ENCODE results near the gene HYPK. TPM values are rescaled to one million over a fixed set of nuclear protein-coding genes. Genes with fewer than 3 reads are reported as not detected.

HYPK gene
- total and polyA plus RNA-seq, 2 of the 8 experiments (the other 6 are each of a cell fraction or from before 2014, with no cell fraction given), result 5.4 to 17.6 TPM

- POLR2A ChIA-PET (ENCODE audit: partially characterized antibody), result interaction anchor here (0.6 to 8.9 kb wide), 11 partner anchors 9 to 262 kb away, joined by 3 to 71 read pairs (median 5); partner anchors contain the start of genes ELL3, MFAP1 and PDIA3
- peak overlapping the region; percentile 19 for H2BK15ac ChIP-seq (ENCODE audit: low read length)
- no peak overlapping the region for H4K5ac ChIP-seq (ENCODE audit: insufficient read length, low read depth, low read length)
- no peak overlapping the region for H4K91ac ChIP-seq (replicated peaks; ENCODE audit: insufficient read length, low read length)
- H3K4me2 ChIP-seq (ENCODE audit: insufficient read depth in 1 of 2, low read depth in 2 of 2, low read length in 2 of 2), result peak overlapping the region in 1 of 2 experiments; percentile 33; a peak in 3 of 4 replicates
- no peak for FAIRE-seq
- H3K79me1 ChIP-seq (ENCODE audit: low read depth, low read length), result peaks cover 19% of the 10 kb centered on the region
- H3K79me2 ChIP-seq (ENCODE audit: control insufficient read depth in 1 of 2, insufficient read depth in 2 of 2, low read length in 2 of 2), result peaks cover 0 to 26% of the 10 kb centered on the region in 2 experiments; a peak in 2 of 4 replicates
- no peak overlapping the region for H3K14ac ChIP-seq (ENCODE audit: insufficient read length)
- H3K36me3 ChIP-seq (ENCODE audit: control insufficient read depth in 2 of 4, insufficient read depth in 4 of 4, low read length in 3 of 4), result peaks cover 14 to 53% (median 22%) of the 10 kb centered on the region in 4 experiments
- H3K23ac ChIP-seq (ENCODE audit: insufficient read length), result no peak overlapping the region
- H4K8ac ChIP-seq (ENCODE audit: extremely low read depth, insufficient read depth, low read length), result no peak overlapping the region
- H3K56ac ChIP-seq (replicated peaks; ENCODE audit: insufficient read length, low read depth, low read length), result no peak overlapping the region
- H2BK12ac ChIP-seq (ENCODE audit: low read depth, low read length), result no peak overlapping the region
- H4K20me1 ChIP-seq (replicated peaks in 1 of 2; ENCODE audit: control insufficient read depth in 1 of 2, insufficient read depth in 2 of 2, low read length in 2 of 2), result peaks cover 4 to 17% of the 10 kb centered on the region in 2 experiments
- TF ChIP-seq POLR2AphosphoS5 (IDR thresholded peaks at IDR 0.05; ENCODE audit: low read depth, low read length), result peak; percentile 54; the same call in 1 of the 2 replicates
- TF ChIP-seq CBX5 (IDR thresholded peaks at IDR 0.05; ENCODE audit: low read depth, low read length), result no peak
- TF ChIP-seq TEAD4 (IDR thresholded peaks at IDR 0.05; ENCODE audit: low read depth, low read length), result no peak
- TF ChIP-seq GABPA (IDR thresholded peaks at IDR 0.05; ENCODE audit: borderline replicate concordance, insufficient read depth, low read length), result no peak
- no peak for TF ChIP-seq HDAC6 (IDR thresholded peaks at IDR 0.05; ENCODE audit: low read depth, low read length)
- TF ChIP-seq ASH2L (IDR thresholded peaks at IDR 0.05; ENCODE audit: low read length), result no peak
- no peak for TF ChIP-seq FOSL1 (IDR thresholded peaks at IDR 0.05; ENCODE audit: insufficient read depth, low read depth, low read length)
- TF ChIP-seq POLR2A (IDR thresholded peaks at IDR 0.05; ENCODE audit: control extremely low read depth in 1 of 2, low read depth in 2 of 2, low read length in 2 of 2), result peak in 1 of 2 experiments; percentile 19; a peak in 2 of 3 replicates
- TF ChIP-seq SIN3A (conservative IDR thresholded peaks at IDR 0.05 in 1 of 2, IDR thresholded peaks at IDR 0.05 in 1 of 2; ENCODE audit: low read depth in 1 of 2, low read length in 2 of 2), result no peak
- TF ChIP-seq SUZ12 (IDR thresholded peaks at IDR 0.05; ENCODE audit: low read length), result no peak
- TF ChIP-seq RAD21 (IDR thresholded peaks at IDR 0.05 in 1 of 2, conservative IDR thresholded peaks at IDR 0.05 in 1 of 2; ENCODE audit: low read depth in 2 of 2, low read length in 2 of 2), result no peak
- DNase-seq (ENCODE audit: low read depth in 1 of 2, low spot score in 2 of 2), result no peak
- H3K9me3 ChIP-seq (ENCODE audit: insufficient read depth in 2 of 2, low read depth in 1 of 2, low read length in 1 of 2), result no peaks in the 10 kb centered on the region
- no peak overlapping the region for H3K9ac ChIP-seq (replicated peaks in 1 of 4; ENCODE audit: extremely low read depth in 1 of 4, low read depth in 3 of 4, low read length in 3 of 4)
- peak overlapping the region; percentile 54; the same call in 1 of the 2 replicates for H3K27ac ChIP-seq (ENCODE audit: low read depth, low read length)
- 0 out of 2 replicates have a peak overlapping the region, but pooled peaks have one; percentile 40 for H2BK20ac ChIP-seq (ENCODE audit: low read length)
- peak overlapping the region; percentile 61 for H2AK5ac ChIP-seq (ENCODE audit: low read depth, low read length)
- peaks cover 4% of the 10 kb centered on the region for H3K23me2 ChIP-seq (ENCODE audit: low read depth, low read length)
- H2BK5ac ChIP-seq (ENCODE audit: low read depth, low read length), result peak overlapping the region; percentile 62
- 83% methylated on average over 2 of the region's 2 CpGs; no CpG with 5 or more reads in 1 of the 2 experiments for WGBS, 2 experiments (ENCODE audit: extremely low coverage in 1 of 2, insufficient coverage in 1 of 2, insufficient read length in 1 of 2, insufficient replicate concordance in 2 of 2, low coverage in 1 of 2, low lambda C conversion rate in 2 of 2, missing lambda C conversion rate in 1 of 2)
- H3K27me3 ChIP-seq (replicated peaks in 1 of 4; ENCODE audit: control insufficient read depth in 3 of 4, extremely low read depth in 1 of 4, insufficient read depth in 3 of 4, low read length in 3 of 4), result no peaks in the 10 kb centered on the region
- no peak overlapping the region for H3K4ac ChIP-seq (replicated peaks; ENCODE audit: insufficient read length, low read depth, low read length)
- peaks cover 21 to 33% (median 27%) of the 10 kb centered on the region in 4 experiments for H3K4me1 ChIP-seq (replicated peaks in 1 of 4; ENCODE audit: control insufficient read depth in 3 of 4, insufficient read depth in 4 of 4, low read length in 3 of 4)
- CTCF ChIA-PET (ENCODE audit: partially characterized antibody), result interaction anchor here (1.2 to 1.4 kb wide), 2 partner anchors 19 to 24 kb away, joined by 3 to 4 read pairs; partner anchors contain the start of gene ELL3
- H3K4me3 ChIP-seq (ENCODE audit: extremely low read depth in 1 of 4, insufficient read depth in 2 of 4, low read depth in 3 of 4, low read length in 4 of 4), result 0 out of 8 replicates have a peak overlapping the region, but pooled peaks of 1 of the 4 experiments have one; percentile 16
- no peak overlapping the region for H2AFZ ChIP-seq (ENCODE audit: low read length)
- H2BK120ac ChIP-seq (replicated peaks; ENCODE audit: low read depth, low read length), result no peak overlapping the region
- H3K18ac ChIP-seq (ENCODE audit: extremely low read depth, low read length), result 0 out of 2 replicates have a peak overlapping the region, but pooled peaks have one; percentile 38
These were observed 5.2 kb upstream of the HYPK start for GRCh38 chr15:43795197-43795596.
